Articular chondrocyte of knee joint (primary cell): ENCODE results near the gene CYLC2. TPM values are rescaled to one million over a fixed set of nuclear protein-coding genes. Genes with fewer than 3 reads are reported as not detected.

Experiments
- small RNA-seq: library from RNA; depleted of rRNA; stranded (forward); fragments of <200 nt; gene quantifications from one replicate; pipeline ENCODE3, GENCODE V24; 2012
- total RNA-seq: library from RNA; depleted of rRNA; stranded (reverse); fragments of >200 nt; gene quantifications from 2 replicates; pipeline ENCODE4 v1.2.3, GENCODE V29; 2012

The CYLC2 gene
- not detected in 2 replicates for total RNA-seq

GRCh38 chr9:102995033-102995432, at the start of gene CYLC2:
CYLC2 (plus strand) TSS chr9:102995333; CDS start chr9:102995381, 48 bp downstream.

Small RNAs within 50 kb of the gene (small RNA-seq; reads per million reads assigned to genes)
- not detected for gene AL589823.1
